NB4 (cell line): ENCODE results near the gene NT5C1A.

Experiments
- POLR2A ChIP-seq: IDR thresholded peaks from 2 replicates; pipeline ENCODE4 v1.6.1; 2011; ENCODE audit warnings: mild to moderate bottlenecking; ENCODE audit not compliant: insufficient read length; ENCODE audit errors: extremely low read depth
- TF ChIP-seq, protein P1 (sequence below): IDR thresholded peaks from one replicate; pipeline ENCODE4 v1.5.1; 2012; ENCODE audit warnings: low read depth, low read length
- TF ChIP-seq, protein P2 (sequence below): IDR thresholded peaks from 2 replicates; pipeline ENCODE4 v1.6.1; 2011; ENCODE audit warnings: low read depth, low read length

DNA sequence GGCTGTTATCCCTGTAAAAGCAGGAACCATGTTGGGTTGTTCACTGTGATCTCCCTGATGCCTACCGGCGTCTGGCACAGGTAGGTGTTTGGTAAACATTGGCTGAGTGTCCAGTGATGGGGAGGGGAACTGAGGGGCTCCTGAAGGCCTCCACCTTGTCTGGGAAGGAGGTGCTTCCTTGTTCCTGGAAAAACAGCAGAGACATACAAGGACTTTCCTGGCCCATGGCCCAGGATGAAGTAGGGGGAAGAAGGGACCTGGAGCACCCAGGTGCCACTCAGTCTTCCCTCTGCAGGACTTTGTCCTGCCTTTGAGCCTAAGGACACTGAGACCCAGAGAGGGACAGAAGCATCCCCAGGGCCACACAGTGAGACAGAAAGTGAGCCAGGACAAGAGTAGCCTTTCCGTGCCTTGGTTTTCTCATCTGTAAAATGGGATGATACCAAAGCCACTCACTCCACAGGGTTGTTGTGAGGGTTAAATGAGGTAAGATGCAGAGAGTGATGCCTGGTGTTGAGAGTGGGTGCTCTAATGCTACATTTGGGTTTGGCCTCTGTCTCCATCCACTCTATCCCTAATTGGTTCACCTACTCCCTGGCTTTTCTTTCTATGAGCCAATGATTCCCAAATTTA lies 26.4 kb downstream of the NT5C1A start:
- no peak for TF ChIP-seq POLR2A
- TF ChIP-seq, protein P1, sequence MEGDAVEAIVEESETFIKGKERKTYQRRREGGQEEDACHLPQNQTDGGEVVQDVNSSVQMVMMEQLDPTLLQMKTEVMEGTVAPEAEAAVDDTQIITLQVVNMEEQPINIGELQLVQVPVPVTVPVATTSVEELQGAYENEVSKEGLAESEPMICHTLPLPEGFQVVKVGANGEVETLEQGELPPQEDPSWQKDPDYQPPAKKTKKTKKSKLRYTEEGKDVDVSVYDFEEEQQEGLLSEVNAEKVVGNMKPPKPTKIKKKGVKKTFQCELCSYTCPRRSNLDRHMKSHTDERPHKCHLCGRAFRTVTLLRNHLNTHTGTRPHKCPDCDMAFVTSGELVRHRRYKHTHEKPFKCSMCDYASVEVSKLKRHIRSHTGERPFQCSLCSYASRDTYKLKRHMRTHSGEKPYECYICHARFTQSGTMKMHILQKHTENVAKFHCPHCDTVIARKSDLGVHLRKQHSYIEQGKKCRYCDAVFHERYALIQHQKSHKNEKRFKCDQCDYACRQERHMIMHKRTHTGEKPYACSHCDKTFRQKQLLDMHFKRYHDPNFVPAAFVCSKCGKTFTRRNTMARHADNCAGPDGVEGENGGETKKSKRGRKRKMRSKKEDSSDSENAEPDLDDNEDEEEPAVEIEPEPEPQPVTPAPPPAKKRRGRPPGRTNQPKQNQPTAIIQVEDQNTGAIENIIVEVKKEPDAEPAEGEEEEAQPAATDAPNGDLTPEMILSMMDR, result no peak
- TF ChIP-seq, protein P2, sequence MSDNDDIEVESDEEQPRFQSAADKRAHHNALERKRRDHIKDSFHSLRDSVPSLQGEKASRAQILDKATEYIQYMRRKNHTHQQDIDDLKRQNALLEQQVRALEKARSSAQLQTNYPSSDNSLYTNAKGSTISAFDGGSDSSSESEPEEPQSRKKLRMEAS, result no peak
